NCI-H510A (cell line): Measurements from ENCODE around the gene SOBP.
"Not testable (repeated sequence)": the region's sequence is repeated elsewhere in the genome, so short reads cannot be mapped to it uniquely, and the experiment has no call there.

Experiments used
- DNase-seq: peaks from one replicate; lab custom pipeline; 2025; lab: John Stamatoyannopoulos, UW

Gene SOBP, protein sequence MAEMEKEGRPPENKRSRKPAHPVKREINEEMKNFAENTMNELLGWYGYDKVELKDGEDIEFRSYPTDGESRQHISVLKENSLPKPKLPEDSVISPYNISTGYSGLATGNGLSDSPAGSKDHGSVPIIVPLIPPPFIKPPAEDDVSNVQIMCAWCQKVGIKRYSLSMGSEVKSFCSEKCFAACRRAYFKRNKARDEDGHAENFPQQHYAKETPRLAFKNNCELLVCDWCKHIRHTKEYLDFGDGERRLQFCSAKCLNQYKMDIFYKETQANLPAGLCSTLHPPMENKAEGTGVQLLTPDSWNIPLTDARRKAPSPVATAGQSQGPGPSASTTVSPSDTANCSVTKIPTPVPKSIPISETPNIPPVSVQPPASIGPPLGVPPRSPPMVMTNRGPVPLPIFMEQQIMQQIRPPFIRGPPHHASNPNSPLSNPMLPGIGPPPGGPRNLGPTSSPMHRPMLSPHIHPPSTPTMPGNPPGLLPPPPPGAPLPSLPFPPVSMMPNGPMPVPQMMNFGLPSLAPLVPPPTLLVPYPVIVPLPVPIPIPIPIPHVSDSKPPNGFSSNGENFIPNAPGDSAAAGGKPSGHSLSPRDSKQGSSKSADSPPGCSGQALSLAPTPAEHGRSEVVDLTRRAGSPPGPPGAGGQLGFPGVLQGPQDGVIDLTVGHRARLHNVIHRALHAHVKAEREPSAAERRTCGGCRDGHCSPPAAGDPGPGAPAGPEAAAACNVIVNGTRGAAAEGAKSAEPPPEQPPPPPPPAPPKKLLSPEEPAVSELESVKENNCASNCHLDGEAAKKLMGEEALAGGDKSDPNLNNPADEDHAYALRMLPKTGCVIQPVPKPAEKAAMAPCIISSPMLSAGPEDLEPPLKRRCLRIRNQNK

GRCh38 chr6:107489636-107490565 is at the start of gene SOBP:
TSS of gene SOBP (plus strand) at chr6:107490117. CDS start at chr6:107490617, 500 bp downstream.
- no peak for DNase-seq

DNA sequence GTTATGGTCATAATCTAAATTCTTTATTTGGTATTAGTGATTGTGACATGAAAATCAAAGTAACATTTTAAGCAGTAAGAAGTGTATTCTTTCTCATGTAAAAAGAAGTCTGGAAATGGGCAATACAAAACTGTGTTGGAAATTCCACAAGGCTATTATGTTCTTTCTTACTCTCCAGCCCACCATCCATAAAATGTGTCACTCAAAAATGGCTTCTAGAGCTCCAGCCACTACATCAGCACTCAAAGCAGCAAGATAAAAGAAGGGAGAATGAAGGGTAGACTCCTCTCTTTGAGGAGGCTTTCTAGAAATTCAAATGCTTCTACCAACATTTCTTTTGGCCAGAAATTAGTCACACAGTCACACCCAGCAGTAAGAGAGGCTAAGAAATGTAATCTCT is 49.0 kb upstream of the SOBP start:
- DNase-seq: no peak

DNA sequence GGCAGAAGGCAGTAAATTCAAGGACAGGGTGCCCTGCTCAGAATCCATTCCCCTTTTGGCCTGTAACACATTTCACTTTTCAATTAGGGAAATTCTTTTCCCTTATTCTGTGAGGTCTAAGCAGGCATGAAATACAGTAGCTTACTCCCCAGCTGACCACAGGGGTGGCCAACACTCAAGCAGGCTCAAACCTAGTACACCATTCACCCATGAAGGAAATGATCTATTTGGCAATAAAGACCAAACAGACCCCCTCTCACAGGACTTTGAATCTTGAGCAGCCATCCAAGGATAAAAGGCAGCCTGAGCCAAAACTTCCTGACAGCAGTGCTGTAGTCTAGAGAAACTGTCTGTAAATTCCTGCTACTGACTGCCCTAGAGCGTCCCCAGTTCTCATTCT is 48.2 kb upstream of the SOBP start:
- DNase-seq: no peak

DNA sequence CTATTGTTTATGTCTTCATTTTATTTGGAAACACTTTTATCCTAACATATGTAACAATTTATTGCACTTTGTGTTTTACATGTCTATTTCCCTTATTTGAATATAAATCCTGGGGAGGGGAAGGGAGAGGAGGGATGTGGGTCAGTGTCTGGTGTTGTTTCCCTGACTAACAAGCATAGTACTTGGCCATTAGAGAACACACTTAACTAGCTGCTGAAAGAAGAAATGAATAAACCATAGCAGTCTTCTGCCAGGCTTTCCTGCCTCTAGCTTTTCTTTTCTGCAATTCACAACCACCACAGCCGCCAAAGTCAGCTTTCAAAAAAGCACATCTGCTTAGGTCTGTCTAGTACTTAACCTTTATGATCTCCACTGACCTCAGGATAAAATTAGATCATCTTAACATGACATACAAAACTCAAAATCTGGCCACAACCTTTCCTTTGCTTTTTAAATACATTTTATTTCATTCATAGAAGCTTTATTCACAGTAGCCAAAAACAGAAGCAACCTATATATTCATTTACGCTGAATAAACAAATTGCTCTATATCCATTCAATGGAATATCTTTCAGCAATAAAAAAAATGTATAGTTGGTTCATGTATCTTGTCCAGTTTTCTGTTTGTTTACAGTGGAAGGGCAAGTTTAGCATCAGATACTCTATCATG is 46.8 kb upstream of the SOBP start:
- DNase-seq: no peak

DNA sequence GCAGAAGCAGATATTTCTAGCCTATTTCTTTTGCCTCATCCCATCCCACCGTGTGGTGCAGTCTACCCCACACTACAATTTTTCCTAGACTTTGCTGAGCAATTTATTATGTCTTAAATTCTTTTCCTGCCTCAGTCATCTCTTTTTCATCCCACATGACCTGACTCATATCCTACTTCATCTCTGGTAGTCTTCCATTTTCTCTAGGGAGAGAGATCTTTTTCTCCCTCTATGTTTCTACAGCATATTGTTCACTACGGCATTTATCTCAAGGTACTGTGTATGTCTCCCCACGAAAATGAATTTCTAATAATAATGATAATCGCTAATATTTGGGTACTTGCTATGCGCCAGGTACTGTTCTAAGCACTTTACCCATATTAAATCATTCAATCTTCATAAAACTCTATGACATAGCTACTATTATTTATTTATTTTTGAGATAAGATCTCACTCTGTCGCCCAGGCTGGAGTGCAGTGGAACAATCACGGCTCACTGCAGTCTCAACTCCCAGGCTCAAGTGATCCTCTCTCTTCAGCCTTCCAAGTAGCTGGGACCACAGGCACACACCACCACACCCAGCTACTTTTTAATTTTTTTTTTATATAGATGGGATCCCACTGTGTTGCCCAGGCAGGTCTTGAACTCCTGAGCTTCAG is 46.2 kb upstream of the SOBP start:
- no peak for DNase-seq

GRCh38 chr6:107444277-107444676 is 45.6 kb upstream of the SOBP start:
- DNase-seq: no peak

- DNase-seq: no peak
These were observed 42.2 kb upstream of the SOBP start for GRCh38 chr6:107447663-107448216.

GRCh38 chr6:107448776-107449175 is 41.1 kb upstream of the SOBP start:
- no peak for DNase-seq

DNA sequence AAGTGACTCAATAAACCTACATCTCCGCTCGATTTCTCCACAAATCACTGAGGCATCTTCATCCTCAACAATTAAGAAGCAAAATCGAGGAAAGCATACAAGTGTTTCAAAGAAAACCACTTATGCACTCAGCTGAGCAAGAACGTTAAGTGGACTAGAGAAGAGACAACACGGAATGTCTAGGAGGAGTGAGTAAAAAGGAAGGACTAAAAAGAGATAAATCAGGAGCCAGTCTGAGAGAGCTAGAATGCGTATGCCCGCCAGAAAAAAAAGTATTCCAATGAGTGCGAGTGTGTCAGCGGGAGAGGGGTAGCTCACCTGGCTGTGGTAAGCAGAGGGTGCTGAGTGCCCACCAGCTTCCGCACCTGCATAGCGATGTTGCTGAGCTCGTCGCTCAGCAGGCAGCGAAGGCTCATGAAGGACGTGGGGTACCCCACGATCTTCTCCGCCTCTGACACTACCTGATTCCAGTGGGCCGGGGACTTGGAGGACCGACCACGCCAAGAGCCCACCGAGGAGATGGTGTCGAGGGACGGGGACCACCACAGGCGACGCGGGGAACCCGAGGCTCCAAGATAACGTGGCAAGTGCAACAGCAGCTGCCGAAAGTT is 31.1 kb upstream of the SOBP start:
- no peak for DNase-seq

DNA sequence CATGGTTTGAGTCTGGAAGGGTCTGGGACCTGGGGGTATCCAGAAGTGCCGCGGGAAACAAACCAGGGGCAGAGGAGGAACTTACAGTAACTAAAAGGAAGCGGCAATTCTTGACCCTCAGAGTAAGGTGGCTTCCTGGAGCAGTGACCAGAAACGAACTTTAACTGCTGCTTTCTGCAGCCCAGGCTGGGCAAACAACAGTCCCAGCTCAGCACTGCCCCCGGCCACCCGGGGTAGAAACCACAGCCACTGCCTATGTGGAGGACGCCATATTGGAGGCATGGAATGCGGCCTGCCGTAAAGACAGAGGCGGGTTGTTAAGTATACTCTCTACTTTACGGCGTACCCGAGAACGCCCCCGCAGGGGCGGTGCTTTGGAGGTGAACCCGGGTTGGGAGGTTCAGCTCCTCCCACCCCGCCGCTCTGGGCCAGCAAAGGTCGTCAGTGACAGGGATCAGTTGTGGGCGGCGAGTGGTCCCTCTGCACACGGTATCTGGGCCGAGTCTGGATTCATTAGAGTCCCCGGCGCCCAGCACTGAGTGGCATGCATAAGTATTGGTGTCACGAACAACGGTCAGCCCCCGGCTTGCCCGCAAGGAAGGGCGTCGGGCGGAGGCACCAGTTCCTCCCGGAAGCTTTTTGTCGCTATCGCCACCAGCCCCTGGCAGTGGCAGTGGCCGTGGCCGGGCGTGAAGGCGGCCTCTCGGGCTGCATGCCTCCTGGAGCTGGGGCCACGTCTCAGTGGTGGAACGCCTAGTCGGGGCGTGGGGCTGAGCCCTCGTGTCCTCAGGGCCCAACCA is 30.4 kb upstream of the SOBP start, which contains the start of gene PDSS2:
TSS of gene PDSS2 (minus strand) at position 282 of the 800 bp plus-strand sequence. CDS start at position 3, 279 bp downstream.
- peak; percentile 72 for DNase-seq

DNA sequence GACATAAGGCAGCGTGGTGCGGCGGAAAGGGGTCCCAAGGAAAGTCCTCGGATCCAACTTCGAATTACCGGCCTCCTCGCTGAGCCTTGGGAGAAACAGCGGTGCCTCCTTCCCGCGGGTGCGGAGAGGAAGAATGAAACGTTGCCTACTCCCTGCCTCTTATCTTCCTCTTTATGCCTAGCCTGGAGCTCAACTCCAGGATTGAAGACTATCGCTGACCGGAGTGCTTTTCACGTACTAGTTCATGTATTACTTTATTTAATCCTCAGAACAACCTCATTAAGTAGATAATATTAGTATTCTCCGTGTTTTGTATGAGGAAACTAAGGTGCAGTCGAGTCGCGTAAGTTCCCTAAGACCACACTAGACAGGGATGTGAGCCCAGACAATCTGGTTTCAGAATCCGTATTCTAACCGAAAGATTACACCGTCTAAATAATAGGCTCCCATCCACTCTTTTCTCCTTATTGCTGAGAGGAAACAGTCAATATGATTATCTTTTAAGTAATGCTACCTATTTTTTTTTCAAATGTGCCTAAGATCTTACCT is 29.8 kb upstream of the SOBP start:
- no peak for DNase-seq

GRCh38 chr6:107466062-107466461 is 23.9 kb upstream of the SOBP start:
- DNase-seq: no peak

DNA sequence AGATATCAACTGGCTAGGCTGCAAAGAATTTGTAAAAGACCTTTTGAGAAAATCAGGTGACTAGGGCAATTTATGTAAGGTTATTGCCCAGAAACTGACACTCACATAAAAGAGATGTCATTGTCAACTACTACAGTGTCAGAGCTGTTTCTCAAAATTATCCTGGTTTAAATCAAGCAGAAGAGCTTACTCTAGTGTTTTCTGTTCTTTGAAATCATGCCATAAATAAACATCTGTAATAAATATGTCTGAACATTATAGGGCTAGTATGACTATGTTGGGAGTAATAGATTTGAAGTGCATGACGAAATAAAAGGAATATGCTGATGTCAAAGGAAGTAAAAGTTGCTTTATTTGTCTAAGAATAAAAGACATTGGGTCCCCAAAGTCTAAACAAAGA is 19.6 kb upstream of the SOBP start:
- DNase-seq: no peak

DNA sequence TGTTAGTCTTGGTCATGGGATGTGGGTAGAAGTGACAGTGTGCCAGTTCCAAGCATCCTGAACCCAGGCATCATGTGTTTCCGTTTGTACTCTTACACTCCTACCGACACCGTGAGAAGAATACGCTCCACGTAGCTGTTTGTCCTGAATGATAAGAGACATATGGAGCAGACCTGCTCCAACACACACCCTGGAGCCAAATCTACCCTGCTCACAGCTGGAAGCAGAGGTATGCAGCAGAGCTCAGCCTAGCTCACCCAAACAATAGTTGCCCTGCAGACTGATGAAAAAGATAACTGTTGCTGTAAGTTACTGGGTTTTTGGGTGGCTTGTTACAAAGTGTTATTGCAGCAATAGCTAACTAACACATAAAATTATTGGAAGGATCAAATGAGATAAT is 16.3 kb upstream of the SOBP start:
- DNase-seq: no peak

GRCh38 chr6:107475360-107475759 is 14.6 kb upstream of the SOBP start:
- DNase-seq: not testable (repeated sequence)

DNA sequence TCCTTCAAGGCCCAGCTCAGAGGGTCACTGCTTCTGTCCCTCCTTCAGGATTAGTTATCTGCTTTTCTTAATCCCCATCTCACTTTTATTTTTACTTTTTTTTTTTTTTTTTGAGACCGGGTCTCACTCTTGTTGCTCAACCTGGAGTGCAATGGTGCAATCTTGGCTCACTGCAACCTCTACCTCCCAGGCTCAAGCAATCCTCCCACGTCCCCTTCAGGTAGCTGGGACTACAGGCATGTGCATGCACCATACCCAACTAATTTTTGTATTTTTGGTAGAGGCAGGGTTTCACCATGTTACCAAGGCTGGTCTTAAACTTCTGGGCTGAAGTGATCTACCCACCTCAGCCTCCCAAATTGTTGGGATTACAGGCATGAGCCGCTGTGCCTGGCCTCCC is 14.1 kb upstream of the SOBP start:
- not testable (repeated sequence) for DNase-seq

- DNase-seq: no peak
These were observed 10.7 kb upstream of the SOBP start for GRCh38 chr6:107479089-107479690.

- no peak for DNase-seq
These were observed 4.8 kb upstream of the SOBP start for GRCh38 chr6:107485157-107485556.
